ENCODE measurements around the gene KLC3. TPM values are rescaled to one million over a fixed set of nuclear protein-coding genes. Genes with fewer than 3 reads are reported as not detected.

Gene KLC3
- total and polyA plus RNA-seq, 2 of the 8 experiments (the other 6 are each of a cell fraction or from before 2014, with no cell fraction given): 1.3 to 2.8 TPM

DNA sequence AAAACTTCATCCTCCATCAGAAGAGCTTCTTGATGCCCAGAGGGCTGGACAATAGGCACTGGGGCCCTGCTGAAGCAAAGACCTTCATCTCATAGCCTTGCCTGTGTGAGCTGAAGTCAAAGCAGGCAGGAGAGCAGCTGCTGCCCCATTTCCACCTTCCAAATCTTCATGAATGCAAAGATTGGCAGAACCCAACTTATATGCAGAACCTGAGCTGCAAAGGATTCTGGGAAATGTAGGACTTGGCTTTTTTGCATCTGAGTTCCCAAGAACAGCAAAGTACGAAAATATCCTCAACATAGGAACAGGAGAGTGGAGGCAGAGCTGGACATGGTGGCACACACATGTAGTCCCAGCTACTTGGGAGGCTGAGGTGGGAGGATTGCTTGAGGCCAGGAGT, 48.7 kb upstream of the KLC3 start:
- no peak for FAIRE-seq
- Histone ChIP-seq H2AFZ (ENCODE audit: low read length) (no peak overlapping the region), H4K91ac (replicated peaks; ENCODE audit: insufficient read length, low read length) (no peak overlapping the region), H2BK15ac (ENCODE audit: low read length) (no peak overlapping the region), H3K4ac (replicated peaks; ENCODE audit: insufficient read length, low read depth, low read length) (no peak overlapping the region), H2BK5ac (ENCODE audit: low read depth, low read length) (no peak overlapping the region), H3K23ac (ENCODE audit: insufficient read length) (no peak overlapping the region), H3K79me2 (ENCODE audit: control insufficient read depth in 1 of 2, insufficient read depth in 2 of 2, low read length in 2 of 2) (no peaks in the 10 kb centered on the region), H3K18ac (ENCODE audit: extremely low read depth, low read length) (no peak overlapping the region), H3K14ac (ENCODE audit: insufficient read length) (no peak overlapping the region), H3K36me3 (ENCODE audit: control insufficient read depth in 2 of 4, insufficient read depth in 4 of 4, low read length in 3 of 4) (peaks cover 0 to 4% (median 1%) of the 10 kb centered on the region in 4 experiments; a peak in 3 of 8 replicates), H3K4me1 (replicated peaks in 1 of 4; ENCODE audit: control insufficient read depth in 3 of 4, insufficient read depth in 4 of 4, low read length in 3 of 4) (no peaks in the 10 kb centered on the region), H2BK120ac (replicated peaks; ENCODE audit: low read depth, low read length) (no peak overlapping the region), H3K9me3 (ENCODE audit: insufficient read depth in 2 of 2, low read depth in 1 of 2, low read length in 1 of 2) (no peaks in the 10 kb centered on the region), H4K20me1 (replicated peaks in 1 of 2; ENCODE audit: control insufficient read depth in 1 of 2, insufficient read depth in 2 of 2, low read length in 2 of 2) (peaks cover 0 to 6% of the 10 kb centered on the region in 2 experiments), H3K79me1 (ENCODE audit: low read depth, low read length) (no peaks in the 10 kb centered on the region), H3K27me3 (replicated peaks in 1 of 4; ENCODE audit: control insufficient read depth in 3 of 4, extremely low read depth in 1 of 4, insufficient read depth in 3 of 4, low read length in 3 of 4) (no peaks in the 10 kb centered on the region; a peak in 1 of 7 replicates), H3K4me3 (ENCODE audit: extremely low read depth in 1 of 4, insufficient read depth in 2 of 4, low read depth in 3 of 4, low read length in 4 of 4) (no peak overlapping the region), H3K9ac (replicated peaks in 1 of 4; ENCODE audit: extremely low read depth in 1 of 4, low read depth in 3 of 4, low read length in 3 of 4) (no peak overlapping the region), H2BK20ac (ENCODE audit: low read length) (no peak overlapping the region), H3K4me2 (ENCODE audit: insufficient read depth in 1 of 2, low read depth in 2 of 2, low read length in 2 of 2) (no peak overlapping the region), H3K56ac (replicated peaks; ENCODE audit: insufficient read length, low read depth, low read length) (no peak overlapping the region), H2BK12ac (ENCODE audit: low read depth, low read length) (no peak overlapping the region), H3K27ac (ENCODE audit: low read depth, low read length) (no peak overlapping the region), H2AK5ac (ENCODE audit: low read depth, low read length) (no peak overlapping the region), H4K5ac (ENCODE audit: insufficient read length, low read depth, low read length) (no peak overlapping the region), H4K8ac (ENCODE audit: extremely low read depth, insufficient read depth, low read length) (no peak overlapping the region), H3K23me2 (ENCODE audit: low read depth, low read length) (no peaks in the 10 kb centered on the region)
- 94% methylated on average over 1 of the region's 1 CpG; no CpG with 5 or more reads in 1 of the 2 experiments for WGBS, 2 experiments (ENCODE audit: extremely low coverage in 1 of 2, insufficient coverage in 1 of 2, insufficient read length in 1 of 2, insufficient replicate concordance in 2 of 2, low coverage in 1 of 2, low lambda C conversion rate in 2 of 2, missing lambda C conversion rate in 1 of 2)
- CTCF ChIA-PET (ENCODE audit: partially characterized antibody): interaction anchor here (0.6 to 2.4 kb wide), 6 partner anchors 9 to 572 kb away, joined by 3 to 7 read pairs (median 4); no protein-coding TSS in a partner anchor
- DNase-seq (ENCODE audit: low read depth in 1 of 2, low spot score in 2 of 2): no peak
- POLR2A ChIA-PET (ENCODE audit: partially characterized antibody): interaction anchor here (2.0 kb wide), 1 partner anchor 13 kb away, joined by 5 read pairs; no protein-coding TSS in a partner anchor
- no peak for TF ChIP-seq TEAD4 (IDR thresholded peaks at IDR 0.05; ENCODE audit: low read depth, low read length)
- TF ChIP-seq CTBP2 (IDR thresholded peaks at IDR 0.05; ENCODE audit: borderline replicate concordance, insufficient read depth, insufficient read length, low read length): no peak
- TF ChIP-seq CBX8 (IDR thresholded peaks at IDR 0.05; ENCODE audit: borderline replicate concordance, low read depth, low read length): no peak
- TF ChIP-seq HDAC6 (IDR thresholded peaks at IDR 0.05; ENCODE audit: low read depth, low read length): no peak
- TF ChIP-seq YY1 (IDR thresholded peaks at IDR 0.05; ENCODE audit: low read depth, low read length): no peak
- TF ChIP-seq RBBP5 (IDR thresholded peaks at IDR 0.05; ENCODE audit: borderline replicate concordance, low read depth, low read length): no peak
- no peak for TF ChIP-seq RAD21 (IDR thresholded peaks at IDR 0.05 in 1 of 2, conservative IDR thresholded peaks at IDR 0.05 in 1 of 2; ENCODE audit: low read depth in 2 of 2, low read length in 2 of 2)

All from H1 (cell line).